HepG2 (cell line): ENCODE data around the gene NDST1. TPM values are rescaled to one million over a fixed set of nuclear protein-coding genes. Genes with fewer than 3 reads are reported as not detected.

Experiments
- AHDC1 ChIP-seq: sonication (generic); formaldehyde crosslinking; IDR thresholded peaks from 2 replicates; pipeline ENCODE4 v1.5.1; 2020; ENCODE audit warnings: mild to moderate bottlenecking, missing genetic modification reagents, borderline replicate concordance
- ATF5 ChIP-seq: sonication (generic); formaldehyde crosslinking; IDR thresholded peaks from 2 replicates; pipeline ENCODE4 v1.4.0; 2020; ENCODE audit warnings: mild to moderate bottlenecking, low read depth, missing genetic modification reagents
- CHCHD3 ChIP-seq: sonication (generic); formaldehyde crosslinking; IDR thresholded peaks from 2 replicates; pipeline ENCODE4 v1.8.0; 2022; ENCODE audit warnings: mild to moderate bottlenecking, missing genetic modification reagents, moderate library complexity
- GABPA ChIP-seq, 2 experiments: IDR thresholded peaks; 2 replicates each; pipeline ENCODE4 v1.6.1; 2011 to 2016; ENCODE audit warnings: low read depth in 2 of 2, low read length in 1 of 2, missing biosample characterization in 1 of 2, missing genetic modification characterization in 1 of 2
- HNRNPLL ChIP-seq: fragments of 200-400 bp; formaldehyde crosslinking; IDR thresholded peaks from 2 replicates; pipeline ENCODE4 v1.6.1; 2017; ENCODE audit warnings: mild to moderate bottlenecking, low read depth, low read length; ENCODE audit not compliant: poor library complexity, severe bottlenecking
- KLF6 ChIP-seq: IDR thresholded peaks from 2 replicates; pipeline ENCODE4 v1.8.0; 2016; ENCODE audit warnings: missing biosample characterization, missing genetic modification reagents
- MAFK ChIP-seq, 2 experiments: IDR thresholded peaks in 1 of 2; conservative IDR thresholded peaks in 1 of 2; 2 replicates each; pipeline ENCODE4 v1.6.1; 2011; ENCODE audit warnings: improper control_type of control experiment in 2 of 2, low read length in 2 of 2
- MZF1 ChIP-seq: sonication (generic); formaldehyde crosslinking; IDR thresholded peaks from 2 replicates; pipeline ENCODE4 v1.8.1; 2023; ENCODE audit warnings: mild to moderate bottlenecking, missing genetic modification reagents, borderline replicate concordance
- ONECUT2 ChIP-seq: sonication (generic); formaldehyde crosslinking; IDR thresholded peaks from 2 replicates; pipeline ENCODE4 v1.4.0; 2020; ENCODE audit warnings: missing genetic modification reagents
- PHF21A ChIP-seq: sonication (generic); formaldehyde crosslinking; IDR thresholded peaks from 2 replicates; pipeline ENCODE4 v1.5.0; 2020; ENCODE audit warnings: mild to moderate bottlenecking, missing genetic modification reagents
- POGZ ChIP-seq: sonication (generic); formaldehyde crosslinking; IDR thresholded peaks from 2 replicates; pipeline ENCODE4 v1.4.0; 2020; ENCODE audit warnings: mild to moderate bottlenecking, missing genetic modification reagents
- SETDB1 ChIP-seq: sonication (generic); formaldehyde crosslinking; IDR thresholded peaks from 2 replicates; pipeline ENCODE4 v1.5.1; 2020; ENCODE audit warnings: missing genetic modification reagents, mild to moderate bottlenecking, borderline replicate concordance
- UBTF ChIP-seq: sonication (generic); formaldehyde crosslinking; IDR thresholded peaks from 2 replicates; pipeline ENCODE4 v1.4.0; 2020; ENCODE audit warnings: mild to moderate bottlenecking, missing genetic modification reagents
- ZMYM2 ChIP-seq: sonication (generic); formaldehyde crosslinking; IDR thresholded peaks from 2 replicates; pipeline ENCODE4 v1.8.0; 2022; ENCODE audit warnings: mild to moderate bottlenecking, missing genetic modification reagents
- ZNF205 ChIP-seq: IDR thresholded peaks from 2 replicates; pipeline ENCODE4 v1.6.1; 2018; ENCODE audit warnings: missing biosample characterization, missing genetic modification reagents
- ZNF230 ChIP-seq: sonication (generic); formaldehyde crosslinking; IDR thresholded peaks from 2 replicates; pipeline ENCODE4 v1.4.0; 2020; ENCODE audit warnings: mild to moderate bottlenecking, missing genetic modification reagents
- ZNF326 ChIP-seq: sonication (generic); formaldehyde crosslinking; IDR thresholded peaks from 2 replicates; pipeline ENCODE4 v1.4.0; 2020; ENCODE audit warnings: missing genetic modification reagents, borderline replicate concordance
- ZNF83 ChIP-seq: sonication (generic); formaldehyde crosslinking; IDR thresholded peaks from 2 replicates; pipeline ENCODE4 v1.4.0; 2020; ENCODE audit warnings: missing genetic modification reagents, mild to moderate bottlenecking, borderline replicate concordance
- polyA plus RNA-seq, 8 experiments: library from polyadenylated mRNA; depleted of rRNA in 3 of 8; stranded (reverse) in 7 of 8; unstranded in 1 of 8; fragments of >200 nt; fragmentation: Illumina TruSeq in 4 of 8; extraction: Trizol in 4 of 8; gene quantifications; 2 replicates each; pipeline versions ENCODE4 v1.2.1 to v1.2.3, GENCODE V29; 2011 to 2016; ENCODE audit warnings: low read depth in 4 of 8, missing spikeins in 1 of 8, mixed read lengths in 1 of 8; ENCODE audit not compliant: insufficient read depth in 1 of 8
- total RNA-seq, 5 experiments: library from RNA; depleted of rRNA; stranded (reverse); fragments of >200 nt; fragmentation: Illumina TruSeq; extraction: Trizol; gene quantifications; 2 replicates each; pipeline ENCODE4 v1.2.3, GENCODE V29; 2016; ENCODE audit warnings: low read depth in 1 of 5
- TF ChIP-seq, protein P1 (sequence below): sonication (generic); IDR thresholded peaks from 2 replicates; pipeline ENCODE4 v1.6.1; 2016; ENCODE audit warnings: low read depth, borderline replicate concordance

Gene NDST1
- total and polyA plus RNA-seq, 2 of the 13 experiments (the other 11 are each of a cell fraction or from before 2014, with no cell fraction given) = 23.8 to 26.2 TPM

GRCh38 chr5:150510460-150511263, 2.7 kb downstream of the NDST1 start (continued):
- TF ChIP-seq UBTF (CRISPR knock-in tag) (peak; percentile 54), ATF5 (CRISPR knock-in tag) (0 out of 2 replicates have a peak, but pooled peaks have one; percentile 70), ZNF205 (CRISPR knock-in tag) (peak; percentile 82), ZNF326 (CRISPR knock-in tag) (no peak), GABPA (IDR thresholded peaks at IDR 0.05; ENCODE audit: low read depth, low read length) (no peak), GABPA (CRISPR knock-in tag; IDR thresholded peaks at IDR 0.05; ENCODE audit: low read depth) (0 out of 2 replicates have a peak, but pooled peaks have one; percentile 31), ONECUT2 (CRISPR knock-in tag) (no peak), ZMYM2 (CRISPR knock-in tag) (no peak), KLF6 (CRISPR knock-in tag) (no peak), ZNF230 (0 out of 2 replicates have a peak, but pooled peaks have one; percentile 71), MAFK (conservative IDR thresholded peaks at IDR 0.05 in 1 of 2, IDR thresholded peaks at IDR 0.05 in 1 of 2; ENCODE audit: low read length in 2 of 2) (peak; percentile 42 to 44; a peak in 3 of 4 replicates), HNRNPLL (no peak), SETDB1 (CRISPR knock-in tag) (no peak), ZNF83 (CRISPR knock-in tag) (no peak), MZF1 (no peak), AHDC1 (CRISPR knock-in tag) (peak; percentile 82), PHF21A (peak; percentile 92), CHCHD3 (no peak), POGZ (CRISPR knock-in tag) (peak; percentile 75; the same call in 1 of the 2 replicates)
- TF ChIP-seq, protein P1, sequence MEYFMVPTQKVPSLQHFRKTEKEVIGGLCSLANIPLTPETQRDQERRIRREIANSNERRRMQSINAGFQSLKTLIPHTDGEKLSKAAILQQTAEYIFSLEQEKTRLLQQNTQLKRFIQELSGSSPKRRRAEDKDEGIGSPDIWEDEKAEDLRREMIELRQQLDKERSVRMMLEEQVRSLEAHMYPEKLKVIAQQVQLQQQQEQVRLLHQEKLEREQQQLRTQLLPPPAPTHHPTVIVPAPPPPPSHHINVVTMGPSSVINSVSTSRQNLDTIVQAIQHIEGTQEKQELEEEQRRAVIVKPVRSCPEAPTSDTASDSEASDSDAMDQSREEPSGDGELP = peak; percentile 72; the same call in 1 of the 2 replicates
